VCaP (cell line): ENCODE data around the gene SF3B6.
A peak's percentile ranks its signal among the peaks of the same experiment; 100 is the strongest.

Experiments used
- H3K27ac ChIP-seq: fragments of 450-650 bp; 2 replicates; pipeline ENCODE4 v1.5.1; 2017
- TF ChIP-seq, protein P1 (sequence below): fragments of 450-650 bp; conservative IDR thresholded peaks from 2 replicates; pipeline ENCODE4 v1.5.1; 2017; ENCODE audit warnings: mild to moderate bottlenecking, moderate library complexity

SF3B6 gene, protein sequence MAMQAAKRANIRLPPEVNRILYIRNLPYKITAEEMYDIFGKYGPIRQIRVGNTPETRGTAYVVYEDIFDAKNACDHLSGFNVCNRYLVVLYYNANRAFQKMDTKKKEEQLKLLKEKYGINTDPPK

DNA sequence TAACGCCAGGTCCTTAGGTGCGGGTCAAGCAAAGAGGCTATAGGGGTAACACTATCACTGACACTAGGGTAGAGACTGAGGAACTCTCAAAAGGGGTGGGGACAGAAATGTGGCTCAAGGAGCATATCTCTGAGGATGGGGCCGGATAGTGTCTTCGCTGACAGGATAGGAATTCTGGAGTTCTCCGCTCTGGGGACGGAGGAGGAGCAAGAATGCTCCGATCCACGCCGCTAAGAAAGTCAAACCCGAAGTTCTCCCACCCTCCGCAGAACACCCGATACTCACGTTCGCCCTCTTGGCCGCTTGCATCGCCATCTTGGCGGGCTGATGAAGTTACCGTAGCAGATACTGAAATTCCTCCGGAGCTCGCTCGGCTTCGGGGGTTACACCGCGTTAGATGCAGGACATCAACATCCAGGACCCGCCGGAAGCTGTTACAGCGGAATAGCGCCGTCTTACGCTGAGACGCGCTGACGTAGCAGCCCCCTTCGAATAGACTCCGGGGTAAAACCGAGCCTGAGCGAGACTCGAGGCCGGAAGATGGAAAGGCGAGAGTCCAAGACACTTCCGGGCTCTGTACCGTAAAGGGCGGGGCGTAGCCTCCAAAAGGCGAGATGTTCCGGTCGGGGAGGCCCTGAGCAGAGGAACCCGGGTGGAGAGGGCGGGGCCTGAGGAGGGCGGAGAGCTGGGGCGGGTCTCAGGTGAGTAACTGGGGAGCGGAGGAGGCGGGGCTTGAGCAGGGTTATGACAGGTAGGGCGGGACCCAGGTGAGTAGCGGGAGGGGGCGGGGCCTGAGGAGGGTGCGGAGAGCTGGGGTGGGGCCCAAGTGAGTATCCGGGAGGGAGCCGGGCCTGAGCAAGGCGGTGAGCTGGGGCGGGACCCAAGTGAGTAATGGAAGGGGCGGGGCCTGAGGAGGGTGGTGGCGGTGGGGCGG, at the start of gene SF3B6:
Gene SF3B6, minus strand, starts transcription at position 412 of the 934 bp plus-strand sequence. Its CDS starts 97 bp downstream, at position 315.
- TF ChIP-seq, protein P1, sequence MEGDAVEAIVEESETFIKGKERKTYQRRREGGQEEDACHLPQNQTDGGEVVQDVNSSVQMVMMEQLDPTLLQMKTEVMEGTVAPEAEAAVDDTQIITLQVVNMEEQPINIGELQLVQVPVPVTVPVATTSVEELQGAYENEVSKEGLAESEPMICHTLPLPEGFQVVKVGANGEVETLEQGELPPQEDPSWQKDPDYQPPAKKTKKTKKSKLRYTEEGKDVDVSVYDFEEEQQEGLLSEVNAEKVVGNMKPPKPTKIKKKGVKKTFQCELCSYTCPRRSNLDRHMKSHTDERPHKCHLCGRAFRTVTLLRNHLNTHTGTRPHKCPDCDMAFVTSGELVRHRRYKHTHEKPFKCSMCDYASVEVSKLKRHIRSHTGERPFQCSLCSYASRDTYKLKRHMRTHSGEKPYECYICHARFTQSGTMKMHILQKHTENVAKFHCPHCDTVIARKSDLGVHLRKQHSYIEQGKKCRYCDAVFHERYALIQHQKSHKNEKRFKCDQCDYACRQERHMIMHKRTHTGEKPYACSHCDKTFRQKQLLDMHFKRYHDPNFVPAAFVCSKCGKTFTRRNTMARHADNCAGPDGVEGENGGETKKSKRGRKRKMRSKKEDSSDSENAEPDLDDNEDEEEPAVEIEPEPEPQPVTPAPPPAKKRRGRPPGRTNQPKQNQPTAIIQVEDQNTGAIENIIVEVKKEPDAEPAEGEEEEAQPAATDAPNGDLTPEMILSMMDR = no peak
- H3K27ac ChIP-seq = peak within 1 kb of the TSS; percentile 88

DNA sequence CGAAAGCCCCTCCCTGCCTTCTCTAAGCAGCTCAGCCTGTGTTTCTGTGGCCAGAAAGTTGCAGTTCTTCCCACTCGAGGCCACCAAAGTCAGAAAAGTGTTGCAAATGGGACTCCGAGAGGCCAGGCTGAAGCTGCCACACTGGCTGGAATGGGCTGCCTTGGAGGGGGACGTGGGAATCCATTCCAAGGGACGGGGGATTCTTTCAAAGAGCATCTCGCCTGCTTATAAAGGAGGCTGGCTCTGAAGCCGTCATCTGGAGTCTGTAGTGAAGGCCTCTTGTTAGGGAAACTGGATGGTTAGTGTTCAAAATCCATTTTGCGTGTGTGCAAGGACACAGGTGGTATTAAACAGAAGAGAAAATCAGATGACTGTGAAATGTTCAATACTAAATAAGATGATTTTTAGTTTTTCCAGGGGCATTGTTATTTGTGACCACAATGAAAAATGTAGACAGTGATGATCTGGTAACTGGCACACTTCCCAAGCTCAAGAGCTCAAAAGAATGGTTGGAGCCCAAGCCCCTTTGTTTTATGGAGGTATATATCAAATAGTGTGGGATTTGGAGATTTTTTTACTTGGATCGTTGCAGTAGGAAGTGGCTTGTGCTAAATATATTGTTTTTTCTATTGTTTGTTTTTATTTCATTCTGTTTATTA, 47.9 kb upstream of the SF3B6 start:
- H3K27ac ChIP-seq = peak overlapping the region; percentile 92
- TF ChIP-seq, protein P1 = no peak

DNA sequence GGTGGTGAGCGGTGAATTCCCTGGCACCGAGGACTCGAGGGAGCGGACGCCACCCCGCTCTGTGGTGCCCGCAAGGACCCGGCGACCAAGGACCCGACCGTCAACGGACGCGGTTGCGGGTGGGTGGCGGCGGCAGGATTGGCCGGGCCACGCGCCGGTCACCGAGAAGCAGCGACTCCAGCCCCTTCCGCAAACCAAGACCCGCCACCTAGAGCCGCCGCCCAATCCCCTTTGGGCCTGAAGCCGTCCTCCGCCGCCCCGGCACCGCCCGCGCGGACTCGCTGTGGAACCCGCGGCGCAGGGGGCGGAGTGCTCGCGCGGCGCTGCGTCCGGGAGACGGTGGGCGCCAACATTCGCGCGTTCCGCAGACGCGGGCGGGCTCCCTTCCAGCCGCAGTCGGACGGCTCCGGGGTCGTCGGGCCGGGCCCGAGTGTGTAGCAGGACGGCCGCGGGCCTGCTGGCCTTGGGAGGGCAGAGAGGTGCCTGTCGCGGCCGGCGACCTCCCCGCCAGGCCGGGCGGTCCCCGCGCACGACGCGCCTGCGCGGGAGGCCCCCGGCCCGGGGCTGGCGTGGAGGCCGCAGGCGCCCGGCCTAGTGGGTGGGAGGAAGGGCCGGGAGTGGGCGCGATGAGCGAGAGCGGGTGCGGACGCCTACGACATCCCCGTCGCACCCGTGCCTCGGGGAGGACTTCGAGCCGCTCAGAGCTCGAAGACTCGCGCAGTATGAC, 47.2 kb upstream of the SF3B6 start, which contains the start of the genes FAM228B and PFN4:
Gene FAM228B, plus strand, starts transcription at position 275 of the 727 bp plus-strand sequence. CDS start 893 bp downstream, outside the sequence.
Gene PFN4, minus strand, starts transcription at position 140 of the 727 bp plus-strand sequence. CDS start 799 bp downstream, outside the sequence.
- H3K27ac ChIP-seq = peak within 1 kb of the TSS; percentile 92
- TF ChIP-seq, protein P1 = no peak

DNA sequence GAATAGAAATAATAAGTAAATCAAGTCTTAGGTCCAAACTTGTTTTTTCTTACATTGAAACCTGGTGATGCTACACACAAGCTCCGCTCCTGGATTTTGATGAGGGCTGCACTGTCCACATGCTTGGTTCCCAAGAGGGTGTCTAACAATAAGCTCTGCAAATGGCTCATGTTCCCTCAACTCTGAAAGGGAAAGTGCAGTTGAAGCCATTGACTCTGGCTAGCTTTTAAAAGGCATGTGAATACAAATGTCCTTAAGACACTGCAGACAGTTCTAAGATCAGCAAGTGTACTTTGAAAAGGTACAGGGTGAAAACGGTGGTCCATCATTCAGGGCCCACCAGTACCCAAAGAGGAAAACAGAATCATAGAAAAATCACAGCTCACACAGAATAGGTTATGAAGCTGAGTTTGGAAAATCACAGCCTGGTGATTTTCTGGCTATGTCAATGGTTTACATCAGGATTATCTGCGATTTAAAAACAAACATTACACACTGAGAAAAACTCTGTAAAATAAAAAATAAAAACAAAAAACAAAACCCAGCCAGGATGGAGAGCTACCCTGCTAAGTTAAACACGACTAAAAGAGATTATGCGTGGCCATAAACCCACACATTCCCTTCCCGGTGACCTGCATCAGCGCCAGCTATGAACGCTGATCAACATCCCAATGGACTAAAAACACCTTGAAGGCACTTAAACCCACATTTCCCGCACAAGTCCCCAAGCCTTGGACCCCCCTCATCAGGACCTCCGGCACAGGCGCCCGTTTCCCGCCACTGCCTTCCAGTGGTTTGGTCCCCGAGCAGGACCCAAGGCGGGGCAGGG, 46.5 kb upstream of the SF3B6 start:
- TF ChIP-seq, protein P1 = no peak
- H3K27ac ChIP-seq = peak overlapping the region; percentile 92

GRCh38 chr2:24121469-24121868, 45.3 kb upstream of the SF3B6 start:
- TF ChIP-seq, protein P1 = no peak
- no peak overlapping the region for H3K27ac ChIP-seq

- no peak overlapping the region for H3K27ac ChIP-seq
- TF ChIP-seq, protein P1 = no peak
These were observed 44.9 kb upstream of the SF3B6 start for GRCh38 chr2:24121066-24121465.
